ENCODE data around the gene DGKZ.

DGKZ gene

GRCh38 chr11:46315033-46315738 is 32.1 kb upstream of the DGKZ start:
- no peak overlapping the region for H3K27ac ChIP-seq
- TF ChIP-seq CTCF (IDR thresholded peaks at IDR 0.05) (peak; percentile 92), ZFX (IDR thresholded peaks at IDR 0.05; ENCODE audit: borderline replicate concordance) (no peak)

- TF ChIP-seq ZFX (IDR thresholded peaks at IDR 0.05; ENCODE audit: borderline replicate concordance) (no peak), CTCF (IDR thresholded peaks at IDR 0.05) (no peak)
- no peak overlapping the region for H3K27ac ChIP-seq
These were observed 31.3 kb upstream of the DGKZ start for GRCh38 chr11:46315783-46316563.

GRCh38 chr11:46319074-46319453 is 28.2 kb upstream of the DGKZ start:
- TF ChIP-seq ZFX (IDR thresholded peaks at IDR 0.05; ENCODE audit: borderline replicate concordance) (no peak), CTCF (IDR thresholded peaks at IDR 0.05) (no peak)
- H3K27ac ChIP-seq: no peak overlapping the region

- no peak for TF ChIP-seq CTCF (IDR thresholded peaks at IDR 0.05)
- no peak for TF ChIP-seq ZFX (IDR thresholded peaks at IDR 0.05; ENCODE audit: borderline replicate concordance)
- H3K27ac ChIP-seq: no peak overlapping the region
These were observed 25.5 kb upstream of the DGKZ start for GRCh38 chr11:46321757-46322156.

- no peak overlapping the region for H3K27ac ChIP-seq
- TF ChIP-seq CTCF (IDR thresholded peaks at IDR 0.05): peak; percentile 41
- TF ChIP-seq ZFX (IDR thresholded peaks at IDR 0.05; ENCODE audit: borderline replicate concordance): no peak
These were observed 24.5 kb upstream of the DGKZ start for GRCh38 chr11:46322759-46323158.

- no peak overlapping the region for H3K27ac ChIP-seq
- TF ChIP-seq ZFX (IDR thresholded peaks at IDR 0.05; ENCODE audit: borderline replicate concordance): no peak
- TF ChIP-seq CTCF (IDR thresholded peaks at IDR 0.05): no peak
These were observed 20.3 kb upstream of the DGKZ start for GRCh38 chr11:46326813-46327416.

- no peak overlapping the region for H3K27ac ChIP-seq
- TF ChIP-seq CTCF (IDR thresholded peaks at IDR 0.05): no peak
These were observed 19.4 kb upstream of the DGKZ start for GRCh38 chr11:46327829-46328228.

Measured in 22Rv1 (cell line).